NCI-H1417 (cell line): ENCODE results near the gene LENG9.
A peak's percentile ranks its signal among the peaks of the same experiment; 100 is the strongest.
"Not testable (repeated sequence)": the region's sequence is repeated elsewhere in the genome, so short reads cannot be mapped to it uniquely, and the experiment has no call there.

ENCODE experiments used
- DNase-seq, 3 experiments: peaks; one replicate each; lab custom pipeline; 2025; lab: John Stamatoyannopoulos, UW

LENG9 gene

GRCh38 chr19:54478677-54479266 lies 15.2 kb upstream of the LENG9 start:
- peak; percentile 26 to 65 (median 37) for DNase-seq

- DNase-seq = no peak
Measured at GRCh38 chr19:54477650-54478049, 14.1 kb upstream of the LENG9 start.

GRCh38 chr19:54475706-54476105 lies 12.1 kb upstream of the LENG9 start:
- DNase-seq = no peak

- no peak for DNase-seq
Measured at GRCh38 chr19:54473892-54474372, 10.4 kb upstream of the LENG9 start.

GRCh38 chr19:54473071-54473891 lies 9.7 kb upstream of the LENG9 start, which contains the start of gene CDC42EP5:
Gene CDC42EP5, minus strand, starts transcription at chr19:54473296. Its CDS starts 7,749 bp downstream, at chr19:54465547.
- no peak for DNase-seq

- DNase-seq = no peak
Measured at GRCh38 chr19:54470991-54471782, 7.6 kb upstream of the LENG9 start.

GRCh38 chr19:54470276-54470887 lies 6.8 kb upstream of the LENG9 start:
- no peak for DNase-seq

GRCh38 chr19:54469496-54469934 lies 5.9 kb upstream of the LENG9 start:
- DNase-seq = peak in 1 of 3 experiments; percentile 7

- not testable (repeated sequence) for DNase-seq
Measured at GRCh38 chr19:54466110-54466480, 2.5 kb upstream of the LENG9 start.

- no peak for DNase-seq
Measured at GRCh38 chr19:54465426-54466109, 2.0 kb upstream of the LENG9 start.

- DNase-seq = peak; percentile 40 to 72 (median 71)
Measured at GRCh38 chr19:54464630-54465425, 1.2 kb upstream of the LENG9 start.

- peak; percentile 72 to 90 (median 82) for DNase-seq
Measured at GRCh38 chr19:54464044-54464629, 559 bp upstream of the LENG9 start.

- DNase-seq = peak; percentile 52 to 73 (median 55)
Measured at GRCh38 chr19:54462655-54463530, 685 bp downstream of the LENG9 start.

GRCh38 chr19:54462047-54462654 lies 1.4 kb downstream of the LENG9 start:
- DNase-seq = no peak

GRCh38 chr19:54461613-54462012 lies 2.0 kb downstream of the LENG9 start:
- no peak for DNase-seq

- no peak for DNase-seq
Measured at GRCh38 chr19:54461210-54461609, 2.4 kb downstream of the LENG9 start.

- no peak for DNase-seq
Measured at GRCh38 chr19:54460230-54461005, 3.2 kb downstream of the LENG9 start.
